ENCODE measurements around the gene ABCG2.

GRCh38 chr4:88147799-88148217 is 10.6 kb downstream of the ABCG2 start:
- TF ChIP-seq POLR2A (IDR thresholded peaks at IDR 0.05) (no peak), CTCF (IDR thresholded peaks at IDR 0.05) (no peak)

Measured in testis (tissue), 2 donors.